Karpas-422 (cell line): ENCODE data around the gene FAF2. TPM values are rescaled to one million over a fixed set of nuclear protein-coding genes. Genes with fewer than 3 reads are reported as not detected.

Experiments used
- DNase-seq: peaks from one replicate; pipeline ENCODE4 v3.0.0-alpha.2; 2015
- H2AFZ ChIP-seq: fragments of 200-600 bp; sonication (generic); 2 replicates; pipeline ENCODE4 v1.6.1; 2014; ENCODE audit warnings: antibody characterized with exemption, low read length, mixed read lengths
- H3K27ac ChIP-seq: fragments of 200-600 bp; sonication (generic); 2 replicates; pipeline ENCODE4 v1.5.1; 2014; ENCODE audit warnings: mild to moderate bottlenecking, low read length, moderate library complexity
- H3K27me3 ChIP-seq: fragments of 200-600 bp; sonication (generic); 2 replicates; pipeline ENCODE4 v1.6.1; 2014; ENCODE audit warnings: low read length, mixed read lengths
- H3K36me3 ChIP-seq: fragments of 200-600 bp; sonication (generic); 2 replicates; pipeline ENCODE4 v1.6.1; 2014; ENCODE audit warnings: low read length, mixed read lengths; ENCODE audit not compliant: insufficient read depth
- H3K4me1 ChIP-seq: fragments of 200-600 bp; sonication (generic); 2 replicates; pipeline ENCODE4 v1.6.1; 2014; ENCODE audit warnings: mild to moderate bottlenecking, low read length, mixed read lengths
- H3K4me2 ChIP-seq: fragments of 200-600 bp; sonication (generic); 2 replicates; pipeline ENCODE4 v1.6.1; 2014; ENCODE audit warnings: low read length, low read depth, mild to moderate bottlenecking; ENCODE audit not compliant: poor library complexity, severe bottlenecking
- H3K4me3 ChIP-seq: fragments of 200-600 bp; sonication (generic); 2 replicates; pipeline ENCODE4 v1.5.1; 2014; ENCODE audit warnings: mild to moderate bottlenecking, antibody characterized with exemption, low read length, mixed read lengths
- H3K79me2 ChIP-seq: fragments of 200-600 bp; sonication (generic); 2 replicates; pipeline ENCODE4 v1.6.1; 2014; ENCODE audit warnings: mild to moderate bottlenecking, low read length, mixed read lengths
- H3K9ac ChIP-seq: fragments of 200-600 bp; sonication (generic); 2 replicates; pipeline ENCODE4 v1.6.0; 2014; ENCODE audit warnings: low read length
- H3K9me2 ChIP-seq: fragments of 200-600 bp; sonication (generic), shearing (Covaris generic); replicated peaks from 2 replicates; pipeline ENCODE4 v1.6.0; 2014; ENCODE audit warnings: mild to moderate bottlenecking, low read length, moderate library complexity; ENCODE audit not compliant: insufficient read depth
- H3K9me3 ChIP-seq: fragments of 300-700, 200-600 bp; sonication (generic); 2 replicates; pipeline ENCODE4 v1.6.1; 2014; ENCODE audit warnings: low read length, mixed read lengths
- H4K20me1 ChIP-seq: fragments of 200-600 bp; sonication (generic); 2 replicates; pipeline ENCODE4 v1.6.1; 2014; ENCODE audit warnings: mild to moderate bottlenecking, antibody characterized with exemption, low read length, low read depth; ENCODE audit not compliant: insufficient read depth
- total RNA-seq: library from RNA; depleted of rRNA; stranded (reverse); fragments of >200 nt; shearing (Covaris generic); gene quantifications from 2 replicates; pipeline ENCODE4 v1.2.3, GENCODE V29; 2014; ENCODE audit warnings: low replicate concordance

FAF2 gene
- total RNA-seq, 1 experiment from 2014 or later: 37.5 TPM

DNA sequence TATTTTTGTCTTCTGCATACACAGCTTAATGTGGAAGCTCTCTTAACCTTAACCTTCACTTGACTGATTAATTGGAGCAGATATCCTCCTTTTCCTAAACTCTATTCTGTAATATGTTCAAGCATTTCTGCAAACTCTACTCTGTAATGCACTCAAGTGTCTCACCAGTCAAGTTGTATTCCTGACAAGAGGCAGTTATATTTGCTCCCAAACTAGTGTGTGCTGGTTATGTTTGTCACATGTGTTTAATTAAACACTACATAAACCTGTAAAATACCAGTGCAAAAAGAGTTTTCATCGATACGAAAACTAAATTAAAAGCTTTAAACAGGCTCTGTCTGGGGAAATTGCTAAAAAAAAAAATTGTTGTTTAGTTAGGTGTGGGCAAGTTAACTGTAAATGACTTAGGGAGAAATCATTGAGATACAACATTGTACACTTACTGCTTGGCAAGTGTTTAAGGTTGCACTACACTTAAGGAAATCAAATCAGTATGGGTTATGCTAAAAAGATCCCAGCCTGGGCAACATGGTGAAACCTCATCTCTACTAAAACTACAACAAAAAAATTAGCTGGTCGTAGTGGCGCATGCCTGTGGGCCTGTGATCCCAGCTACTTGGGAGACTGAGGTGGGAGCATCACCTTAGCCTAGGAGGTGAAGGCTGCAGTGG lies 6.7 kb downstream of the FAF2 start:
- H3K4me1 ChIP-seq: peaks cover 5% of the 10 kb centered on the region
- H3K79me2 ChIP-seq: peaks cover 83% of the 10 kb centered on the region
- H3K4me3 ChIP-seq: no peak overlapping the region
- H3K4me2 ChIP-seq: no peak overlapping the region
- H3K9me2 ChIP-seq: no peaks in the 10 kb centered on the region
- H3K27ac ChIP-seq: no peak overlapping the region
- H3K36me3 ChIP-seq: peaks cover 12% of the 10 kb centered on the region; the same call in 1 of the 2 replicates
- peaks cover 4% of the 10 kb centered on the region; the same call in 1 of the 2 replicates for H4K20me1 ChIP-seq
- H3K9me3 ChIP-seq: no peaks in the 10 kb centered on the region
- DNase-seq: no peak
- no peak overlapping the region for H3K9ac ChIP-seq
- no peaks in the 10 kb centered on the region for H3K27me3 ChIP-seq
- no peak overlapping the region for H2AFZ ChIP-seq

DNA sequence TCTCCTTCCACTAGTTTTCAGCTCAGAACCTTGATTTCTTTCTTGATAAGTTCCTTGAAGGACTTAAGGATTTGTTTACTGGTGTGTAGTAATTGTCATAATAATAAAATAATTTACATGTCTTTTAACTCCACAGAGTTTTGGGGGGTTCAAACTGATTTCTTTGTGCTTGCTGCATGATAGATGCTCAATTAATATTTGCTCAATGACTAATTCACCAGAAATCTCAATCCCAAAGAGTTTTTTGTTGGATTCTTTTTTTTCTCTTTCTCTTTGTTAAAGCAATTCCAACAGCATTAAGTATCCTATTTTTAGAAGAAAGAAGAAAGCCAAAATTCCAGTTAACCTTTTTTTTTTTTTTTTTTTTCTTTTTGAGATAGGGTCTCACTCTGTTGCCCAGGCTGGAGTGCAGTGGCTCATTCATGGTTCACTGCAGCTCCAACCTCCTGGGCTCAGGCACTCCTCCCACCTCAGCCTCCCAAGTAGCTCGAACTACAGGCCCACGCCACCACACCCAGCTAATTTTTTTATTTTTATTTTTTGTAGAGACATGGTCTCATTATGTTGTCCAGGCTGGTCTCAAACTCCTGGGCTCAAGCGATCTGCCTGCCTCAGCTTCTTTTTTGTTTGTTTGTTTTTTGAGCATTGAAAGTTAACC lies 10.8 kb downstream of the FAF2 start:
- no peak overlapping the region for H3K27ac ChIP-seq
- peaks cover 9% of the 10 kb centered on the region; the same call in 1 of the 2 replicates for H3K36me3 ChIP-seq
- no peak overlapping the region for H3K4me2 ChIP-seq
- H2AFZ ChIP-seq: no peak overlapping the region
- no peak for DNase-seq
- H3K9me3 ChIP-seq: no peaks in the 10 kb centered on the region
- no peaks in the 10 kb centered on the region for H3K4me1 ChIP-seq
- no peak overlapping the region for H3K9ac ChIP-seq
- no peak overlapping the region for H3K4me3 ChIP-seq
- H3K9me2 ChIP-seq: no peaks in the 10 kb centered on the region
- H3K27me3 ChIP-seq: no peaks in the 10 kb centered on the region
- no peaks in the 10 kb centered on the region for H4K20me1 ChIP-seq
- peaks cover 89% of the 10 kb centered on the region for H3K79me2 ChIP-seq

DNA sequence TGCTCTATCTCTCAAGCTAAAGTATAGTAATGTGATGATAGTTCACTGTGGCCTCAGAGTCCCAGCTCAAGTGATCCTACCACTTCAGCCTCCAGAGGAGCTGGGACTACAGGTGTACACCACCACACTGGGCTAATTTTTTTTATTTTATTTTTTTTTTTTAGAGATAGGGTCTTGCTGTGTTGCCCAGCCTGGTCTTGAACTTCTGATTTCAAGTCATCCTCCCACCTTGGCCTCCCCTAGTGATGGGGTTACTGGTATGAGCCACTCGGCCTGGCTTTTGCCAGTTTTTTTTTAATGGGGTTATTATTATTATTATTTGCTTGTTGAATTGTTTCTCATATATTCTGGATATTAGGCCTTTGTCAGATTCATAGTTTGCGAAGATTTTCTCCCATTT lies 13.2 kb downstream of the FAF2 start:
- no peak overlapping the region for H2AFZ ChIP-seq
- H4K20me1 ChIP-seq: no peaks in the 10 kb centered on the region
- peaks cover 10% of the 10 kb centered on the region; the same call in 1 of the 2 replicates for H3K36me3 ChIP-seq
- no peaks in the 10 kb centered on the region for H3K9me3 ChIP-seq
- no peak overlapping the region for H3K27ac ChIP-seq
- no peaks in the 10 kb centered on the region for H3K9me2 ChIP-seq
- no peak overlapping the region for H3K9ac ChIP-seq
- H3K27me3 ChIP-seq: no peaks in the 10 kb centered on the region
- H3K4me2 ChIP-seq: no peak overlapping the region
- H3K79me2 ChIP-seq: peaks cover 100% of the 10 kb centered on the region
- no peaks in the 10 kb centered on the region for H3K4me1 ChIP-seq
- no peak for DNase-seq
- H3K4me3 ChIP-seq: no peak overlapping the region

GRCh38 chr5:176463113-176463764 lies 15.1 kb downstream of the FAF2 start:
- Histone ChIP-seq H3K36me3 (peaks cover 10% of the 10 kb centered on the region; the same call in 1 of the 2 replicates), H3K9me3 (no peaks in the 10 kb centered on the region), H3K27me3 (no peaks in the 10 kb centered on the region), H3K4me1 (no peaks in the 10 kb centered on the region), H3K9me2 (no peaks in the 10 kb centered on the region), H3K4me3 (no peak overlapping the region), H2AFZ (no peak overlapping the region), H3K79me2 (peaks cover 100% of the 10 kb centered on the region), H3K27ac (no peak overlapping the region), H3K4me2 (no peak overlapping the region), H3K9ac (no peak overlapping the region), H4K20me1 (0 out of 2 replicates have a peak, but pooled peaks cover 4% of the 10 kb centered on the region)
- no peak for DNase-seq

GRCh38 chr5:176466245-176466871 lies 18.2 kb downstream of the FAF2 start:
- no peaks in the 10 kb centered on the region for H3K4me1 ChIP-seq
- H3K9ac ChIP-seq: no peak overlapping the region
- H3K36me3 ChIP-seq: peaks cover 10% of the 10 kb centered on the region; the same call in 1 of the 2 replicates
- DNase-seq: no peak
- H4K20me1 ChIP-seq: 0 out of 2 replicates have a peak, but pooled peaks cover 4% of the 10 kb centered on the region
- H3K4me3 ChIP-seq: no peak overlapping the region
- no peak overlapping the region for H3K27ac ChIP-seq
- peaks cover 96% of the 10 kb centered on the region for H3K79me2 ChIP-seq
- no peak overlapping the region for H3K4me2 ChIP-seq
- no peak overlapping the region for H2AFZ ChIP-seq
- H3K9me2 ChIP-seq: no peaks in the 10 kb centered on the region
- no peaks in the 10 kb centered on the region for H3K27me3 ChIP-seq
- no peaks in the 10 kb centered on the region for H3K9me3 ChIP-seq

- H3K9me2 ChIP-seq: no peaks in the 10 kb centered on the region
- no peak for DNase-seq
- H3K27me3 ChIP-seq: no peaks in the 10 kb centered on the region
- H3K4me2 ChIP-seq: no peak overlapping the region
- no peak overlapping the region for H3K27ac ChIP-seq
- H2AFZ ChIP-seq: no peak overlapping the region
- peaks cover 93% of the 10 kb centered on the region for H3K79me2 ChIP-seq
- peaks cover 4% of the 10 kb centered on the region; the same call in 1 of the 2 replicates for H4K20me1 ChIP-seq
- peaks cover 20% of the 10 kb centered on the region for H3K36me3 ChIP-seq
- no peak overlapping the region for H3K9ac ChIP-seq
- H3K4me1 ChIP-seq: no peaks in the 10 kb centered on the region
- no peaks in the 10 kb centered on the region for H3K9me3 ChIP-seq
- H3K4me3 ChIP-seq: no peak overlapping the region
Measured at GRCh38 chr5:176469296-176469695, 21.1 kb downstream of the FAF2 start.

- DNase-seq: no peak
- peaks cover 93% of the 10 kb centered on the region for H3K79me2 ChIP-seq
- H3K9me2 ChIP-seq: no peaks in the 10 kb centered on the region
- no peak overlapping the region for H3K27ac ChIP-seq
- no peaks in the 10 kb centered on the region for H3K9me3 ChIP-seq
- H3K4me3 ChIP-seq: no peak overlapping the region
- no peak overlapping the region for H2AFZ ChIP-seq
- peaks cover 4% of the 10 kb centered on the region; the same call in 1 of the 2 replicates for H4K20me1 ChIP-seq
- no peaks in the 10 kb centered on the region for H3K4me1 ChIP-seq
- no peaks in the 10 kb centered on the region for H3K27me3 ChIP-seq
- no peak overlapping the region for H3K4me2 ChIP-seq
- no peak overlapping the region for H3K9ac ChIP-seq
- peaks cover 21% of the 10 kb centered on the region for H3K36me3 ChIP-seq
Measured at GRCh38 chr5:176470539-176470938, 22.4 kb downstream of the FAF2 start.

GRCh38 chr5:176471098-176471497 lies 22.9 kb downstream of the FAF2 start:
- H3K9ac ChIP-seq: no peak overlapping the region
- H3K27me3 ChIP-seq: no peaks in the 10 kb centered on the region
- no peak overlapping the region for H2AFZ ChIP-seq
- H3K36me3 ChIP-seq: peaks cover 18% of the 10 kb centered on the region
- H3K9me2 ChIP-seq: no peaks in the 10 kb centered on the region
- H3K9me3 ChIP-seq: no peaks in the 10 kb centered on the region
- peaks cover 4% of the 10 kb centered on the region; the same call in 1 of the 2 replicates for H4K20me1 ChIP-seq
- no peak overlapping the region for H3K27ac ChIP-seq
- no peaks in the 10 kb centered on the region for H3K4me1 ChIP-seq
- H3K4me2 ChIP-seq: no peak overlapping the region
- DNase-seq: no peak
- peaks cover 93% of the 10 kb centered on the region for H3K79me2 ChIP-seq
- no peak overlapping the region for H3K4me3 ChIP-seq
